SK-N-MC (cell line): ENCODE measurements around the gene ZP3.
"Not testable (repeated sequence)": the region's sequence is repeated elsewhere in the genome, so short reads cannot be mapped to it uniquely, and the experiment has no call there.

Experiments used
- DNase-seq: peaks from one replicate; pipeline ENCODE4 v3.0.0-alpha.2; 2011; ENCODE audit warnings: low read depth, low spot score
- H3K27ac ChIP-seq: fragments of 200-600 bp; sonication (generic); 2 replicates; pipeline ENCODE4 v1.5.1; 2016; ENCODE audit warnings: mixed run types
- H3K36me3 ChIP-seq: fragments of 200-600 bp; sonication (generic); 2 replicates; pipeline ENCODE4 v1.6.1; 2017; ENCODE audit warnings: antibody characterized with exemption, low read length, mixed read lengths; ENCODE audit not compliant: insufficient read depth
- H3K4me3 ChIP-seq: fragments of 200-600 bp; sonication (generic); 2 replicates; pipeline ENCODE4 v1.5.1; 2016
- H3K9ac ChIP-seq: fragments of 200-600 bp; sonication (generic); 2 replicates; pipeline ENCODE4 v1.8.0; 2017; ENCODE audit warnings: mixed run types, mixed read lengths; ENCODE audit not compliant: insufficient read length
- H3K9me3 ChIP-seq: fragments of 200-600 bp; sonication (generic); 2 replicates; pipeline ENCODE4 v1.6.1; 2017; ENCODE audit warnings: low read depth, mild to moderate bottlenecking, antibody characterized with exemption, low read length, moderate library complexity, mixed read lengths
- EZH2 ChIP-seq: fragments of 200-600 bp; sonication (generic); IDR thresholded peaks from one replicate; pipeline ENCODE4 v1.6.1; 2017; ENCODE audit warnings: antibody characterized with exemption
- FOXP2 ChIP-seq: optimal IDR thresholded peaks from 2 replicates; pipeline ENCODE3; 2011; ENCODE audit warnings: mild to moderate bottlenecking, moderate library complexity; ENCODE audit not compliant: insufficient read depth; ENCODE audit errors: extremely low read length, control extremely low read depth
- POLR2AphosphoS5 ChIP-seq: IDR thresholded peaks from 2 replicates; pipeline ENCODE4 v1.6.1; 2012; ENCODE audit warnings: mild to moderate bottlenecking, low read depth, low read length, borderline replicate concordance

The ZP3 gene

DNA sequence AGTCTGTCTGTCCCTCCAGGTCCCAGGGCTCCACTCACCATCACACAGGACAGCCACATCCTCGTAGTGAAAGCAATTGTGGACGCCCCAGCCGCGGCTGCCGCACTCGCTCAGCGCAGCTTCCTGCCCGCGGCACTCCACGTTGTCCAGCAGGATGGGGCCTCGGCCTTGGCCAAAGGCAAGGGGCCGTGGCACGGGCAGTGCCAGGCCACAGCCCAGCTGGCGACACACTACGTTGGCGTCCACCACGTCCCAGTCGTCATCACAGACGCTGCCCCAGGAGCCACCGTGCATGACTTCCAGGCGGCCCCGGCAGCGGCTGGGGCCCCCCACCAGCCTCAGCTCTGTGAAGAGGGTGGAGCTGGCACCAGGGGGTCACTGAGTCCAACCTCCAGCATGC is 24.5 kb upstream of the ZP3 start:
- DNase-seq = no peak
- H3K27ac ChIP-seq = no peak overlapping the region
- H3K36me3 ChIP-seq = no peaks in the 10 kb centered on the region
- no peak for TF ChIP-seq EZH2
- TF ChIP-seq POLR2AphosphoS5 = no peak
- no peak for TF ChIP-seq FOXP2
- H3K9ac ChIP-seq = no peak overlapping the region
- no peak overlapping the region for H3K4me3 ChIP-seq
- no peaks in the 10 kb centered on the region for H3K9me3 ChIP-seq

DNA sequence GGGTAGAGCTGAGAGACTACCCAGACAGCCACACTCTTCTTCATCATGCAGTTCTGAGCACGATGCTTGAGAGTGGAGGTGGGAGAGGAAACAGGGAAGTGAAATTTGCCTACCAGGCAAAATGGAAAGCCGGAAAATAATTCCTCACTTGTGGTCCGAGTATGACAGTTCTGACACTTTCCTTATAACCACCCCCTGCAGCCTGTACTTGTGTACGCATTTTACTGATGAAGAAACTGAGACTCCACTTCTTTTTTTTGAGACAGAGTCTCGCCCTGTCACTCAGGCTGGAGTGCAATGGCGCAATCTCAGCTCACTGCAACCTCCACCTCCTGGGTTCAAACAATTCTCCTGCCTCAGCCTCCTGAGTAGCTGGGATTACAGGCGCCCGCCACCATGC is 21.7 kb upstream of the ZP3 start:
- not testable (repeated sequence) for H3K4me3 ChIP-seq, H3K27ac ChIP-seq, H3K9me3 ChIP-seq, H3K9ac ChIP-seq, H3K36me3 ChIP-seq, DNase-seq

DNA sequence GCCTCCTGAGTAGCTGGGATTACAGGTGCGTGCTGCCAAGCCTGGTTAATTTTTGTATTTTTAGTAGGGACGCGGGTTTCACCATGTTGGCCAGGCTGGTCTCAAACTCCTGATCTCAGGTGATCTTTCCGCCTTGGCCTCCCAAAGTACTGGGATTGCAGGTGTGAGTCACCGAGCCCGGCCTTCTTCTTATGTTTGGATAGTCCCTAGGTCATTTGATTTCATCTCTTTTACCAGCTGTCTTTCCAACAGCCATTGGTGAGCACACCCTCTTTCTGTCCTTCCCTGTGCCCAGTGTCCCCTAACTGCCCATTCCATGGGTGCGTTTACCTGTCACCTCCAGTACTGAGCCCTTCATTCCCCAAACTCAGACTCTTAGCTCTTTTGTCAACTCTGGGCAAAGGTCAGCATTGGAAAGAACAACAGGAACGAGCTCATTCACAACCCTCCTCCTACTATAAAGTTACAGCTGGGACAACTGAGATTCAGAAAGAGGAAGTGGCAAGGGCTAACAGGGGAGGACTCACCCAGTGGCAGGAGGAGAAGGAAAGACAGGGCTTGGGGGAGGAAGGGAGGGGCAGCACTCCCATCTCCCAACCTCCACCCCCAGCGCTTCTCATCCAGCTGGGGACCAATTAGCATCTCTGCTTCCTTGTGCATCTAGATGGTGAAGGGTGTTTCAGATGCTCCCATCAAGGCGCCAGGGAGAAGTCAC is 20.8 kb upstream of the ZP3 start:
- Histone ChIP-seq H3K4me3 (no peak overlapping the region), H3K9me3 (no peaks in the 10 kb centered on the region), H3K27ac (no peak overlapping the region), H3K9ac (no peak overlapping the region), H3K36me3 (no peaks in the 10 kb centered on the region)
- TF ChIP-seq FOXP2 = no peak
- no peak for TF ChIP-seq POLR2AphosphoS5
- TF ChIP-seq EZH2 = no peak
- no peak for DNase-seq

DNA sequence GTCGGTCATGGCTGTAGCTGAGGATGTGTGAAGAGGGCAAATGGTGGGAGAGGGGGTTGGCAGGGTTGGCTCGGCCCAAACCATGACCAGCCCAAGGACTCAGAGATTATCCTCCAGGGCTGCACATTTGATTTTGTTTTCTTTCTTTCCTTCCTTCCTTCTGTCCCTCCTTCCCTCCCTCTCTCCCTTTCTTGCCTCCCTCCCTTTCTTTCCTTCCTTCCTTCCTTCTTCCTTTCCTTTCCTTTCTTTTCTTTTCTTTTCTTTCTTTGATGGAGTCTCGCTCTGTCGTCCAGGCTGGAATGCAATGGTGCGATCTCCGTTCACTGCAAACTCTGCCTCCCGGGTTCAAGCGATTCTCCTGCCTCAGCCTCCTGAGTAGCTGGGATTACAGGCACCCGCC is 19.0 kb upstream of the ZP3 start:
- no peak overlapping the region for H3K4me3 ChIP-seq
- no peak for TF ChIP-seq EZH2
- no peak for TF ChIP-seq FOXP2
- no peak for TF ChIP-seq POLR2AphosphoS5
- H3K9me3 ChIP-seq = no peaks in the 10 kb centered on the region
- no peak for DNase-seq
- no peak overlapping the region for H3K27ac ChIP-seq
- H3K9ac ChIP-seq = no peak overlapping the region
- H3K36me3 ChIP-seq = no peaks in the 10 kb centered on the region

DNA sequence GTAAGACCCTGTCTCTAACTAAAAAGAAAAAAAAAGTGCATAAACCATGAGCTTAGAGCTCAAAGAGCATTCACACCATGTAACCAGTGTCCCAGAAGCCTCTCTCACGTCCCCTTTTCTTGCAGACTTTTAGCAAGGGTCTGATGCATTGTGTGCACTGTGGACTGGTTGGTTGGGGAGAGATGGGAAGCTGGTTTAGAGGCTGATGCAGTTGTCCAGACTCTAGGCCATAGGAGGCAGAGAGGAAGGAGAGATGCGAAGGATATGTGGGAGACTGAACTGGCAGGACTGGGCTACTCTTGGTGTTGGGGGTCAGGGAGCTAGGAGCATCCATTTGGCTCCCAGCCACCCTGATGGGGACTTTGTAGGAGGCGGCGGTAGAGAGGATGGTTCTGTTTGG is 17.0 kb upstream of the ZP3 start:
- Histone ChIP-seq H3K27ac (no peak overlapping the region), H3K4me3 (no peak overlapping the region), H3K9me3 (no peaks in the 10 kb centered on the region), H3K9ac (no peak overlapping the region), H3K36me3 (no peaks in the 10 kb centered on the region)
- TF ChIP-seq POLR2AphosphoS5 (no peak), FOXP2 (no peak), EZH2 (no peak)
- DNase-seq = no peak

DNA sequence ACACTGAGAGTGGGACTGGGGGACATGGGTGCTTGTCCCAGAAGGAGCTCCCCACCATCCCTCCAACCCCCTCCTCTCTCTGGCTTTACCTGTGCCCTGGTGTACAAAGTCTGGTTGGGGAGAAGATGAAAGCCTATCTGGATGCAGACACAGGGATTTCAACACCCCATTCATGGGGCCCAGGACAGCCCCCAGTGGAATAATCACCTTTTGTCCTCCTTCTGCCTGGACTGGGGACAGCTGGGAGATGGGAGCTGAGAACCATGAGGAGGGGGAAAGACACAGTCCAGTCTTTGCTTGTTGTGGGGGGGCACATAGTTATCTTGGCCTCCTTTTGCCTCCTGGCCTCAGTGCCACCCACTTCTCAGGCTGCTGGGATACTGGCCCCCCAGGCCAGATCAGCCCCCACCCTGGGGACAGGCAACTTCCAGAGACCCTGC is 16.6 kb upstream of the ZP3 start:
- DNase-seq = no peak
- H3K9ac ChIP-seq = no peak overlapping the region
- no peak overlapping the region for H3K27ac ChIP-seq
- H3K4me3 ChIP-seq = no peak overlapping the region
- no peak for TF ChIP-seq FOXP2
- no peak for TF ChIP-seq POLR2AphosphoS5
- no peak for TF ChIP-seq EZH2
- H3K9me3 ChIP-seq = no peaks in the 10 kb centered on the region
- no peaks in the 10 kb centered on the region for H3K36me3 ChIP-seq

DNA sequence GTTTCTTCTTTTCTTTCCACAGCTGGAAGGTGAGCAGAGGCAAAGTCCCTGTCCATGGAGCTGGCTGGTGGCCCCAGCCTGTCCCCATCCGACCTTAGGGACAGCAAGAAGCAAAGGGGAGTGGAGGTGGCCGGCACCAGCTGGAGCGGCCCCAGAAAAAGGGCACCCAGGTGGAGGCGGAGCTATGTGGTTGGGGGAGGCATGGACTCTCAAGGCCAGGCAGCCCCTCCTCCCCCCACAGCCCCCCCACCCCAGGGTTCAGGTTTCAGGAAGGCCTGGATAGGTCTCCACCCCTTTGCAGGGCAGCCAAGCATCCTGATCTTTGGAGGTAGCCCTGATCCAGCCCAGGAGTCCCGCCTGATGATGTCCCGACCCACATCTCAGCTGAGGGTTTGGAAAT is 15.2 kb upstream of the ZP3 start, which contains the start of gene SSC4D:
Gene SSC4D (minus strand): TSS at position 161 of the 400 bp plus-strand sequence. CDS start 5,258 bp downstream, outside the sequence.
- no peak for DNase-seq
- no peaks in the 10 kb centered on the region for H3K36me3 ChIP-seq
- H3K9me3 ChIP-seq = no peaks in the 10 kb centered on the region
- no peak within 1 kb of the TSS for H3K9ac ChIP-seq
- TF ChIP-seq FOXP2 = no peak
- no peak for TF ChIP-seq POLR2AphosphoS5
- H3K27ac ChIP-seq = no peak within 1 kb of the TSS
- no peak within 1 kb of the TSS for H3K4me3 ChIP-seq

DNA sequence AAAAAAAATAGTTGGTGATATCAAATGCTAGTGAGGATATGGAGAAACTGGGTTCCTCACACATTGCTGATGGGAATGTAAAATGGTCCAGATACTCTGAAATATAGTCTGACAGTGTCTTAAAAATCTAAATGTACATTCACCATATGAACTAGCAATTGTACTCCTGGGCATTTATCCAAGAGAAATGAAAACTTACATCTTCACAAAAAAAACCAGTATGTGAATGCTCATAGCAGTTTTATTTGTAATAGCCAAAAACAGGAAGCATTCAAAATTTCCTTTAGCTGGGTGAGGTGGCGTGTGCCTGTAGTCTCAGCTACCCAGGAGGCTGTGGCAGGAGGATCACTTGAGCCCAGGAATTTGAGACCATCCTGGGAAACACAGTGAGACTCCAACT is 13.1 kb upstream of the ZP3 start:
- H3K27ac ChIP-seq = no peak overlapping the region
- H3K9ac ChIP-seq = no peak overlapping the region
- H3K36me3 ChIP-seq = no peaks in the 10 kb centered on the region
- no peak overlapping the region for H3K4me3 ChIP-seq
- DNase-seq = no peak
- TF ChIP-seq POLR2AphosphoS5 (no peak), FOXP2 (no peak), EZH2 (no peak)
- no peaks in the 10 kb centered on the region for H3K9me3 ChIP-seq

DNA sequence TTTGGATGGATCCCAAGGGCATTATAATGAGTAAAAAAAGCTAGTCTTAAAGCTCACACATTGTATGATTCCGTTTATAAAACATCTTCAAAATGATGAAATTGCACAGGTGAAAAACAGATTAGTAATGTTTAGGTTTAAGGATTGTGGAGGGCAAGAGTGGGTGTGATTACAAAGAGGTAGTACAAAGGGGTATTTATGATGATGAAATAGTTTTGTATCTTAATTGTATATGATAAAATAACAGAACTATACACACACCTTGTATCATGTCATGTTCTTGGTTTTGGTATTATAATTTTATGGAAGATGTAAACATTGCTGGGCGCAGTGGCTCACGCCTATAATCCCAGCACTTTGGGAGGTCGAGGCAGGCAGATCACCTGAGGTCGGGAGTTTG is 12.5 kb upstream of the ZP3 start:
- no peak overlapping the region for H3K27ac ChIP-seq
- H3K36me3 ChIP-seq = no peaks in the 10 kb centered on the region
- no peaks in the 10 kb centered on the region for H3K9me3 ChIP-seq
- H3K4me3 ChIP-seq = no peak overlapping the region
- no peak for DNase-seq
- H3K9ac ChIP-seq = no peak overlapping the region
- TF ChIP-seq FOXP2 = no peak
- TF ChIP-seq EZH2 = no peak
- TF ChIP-seq POLR2AphosphoS5 = no peak

DNA sequence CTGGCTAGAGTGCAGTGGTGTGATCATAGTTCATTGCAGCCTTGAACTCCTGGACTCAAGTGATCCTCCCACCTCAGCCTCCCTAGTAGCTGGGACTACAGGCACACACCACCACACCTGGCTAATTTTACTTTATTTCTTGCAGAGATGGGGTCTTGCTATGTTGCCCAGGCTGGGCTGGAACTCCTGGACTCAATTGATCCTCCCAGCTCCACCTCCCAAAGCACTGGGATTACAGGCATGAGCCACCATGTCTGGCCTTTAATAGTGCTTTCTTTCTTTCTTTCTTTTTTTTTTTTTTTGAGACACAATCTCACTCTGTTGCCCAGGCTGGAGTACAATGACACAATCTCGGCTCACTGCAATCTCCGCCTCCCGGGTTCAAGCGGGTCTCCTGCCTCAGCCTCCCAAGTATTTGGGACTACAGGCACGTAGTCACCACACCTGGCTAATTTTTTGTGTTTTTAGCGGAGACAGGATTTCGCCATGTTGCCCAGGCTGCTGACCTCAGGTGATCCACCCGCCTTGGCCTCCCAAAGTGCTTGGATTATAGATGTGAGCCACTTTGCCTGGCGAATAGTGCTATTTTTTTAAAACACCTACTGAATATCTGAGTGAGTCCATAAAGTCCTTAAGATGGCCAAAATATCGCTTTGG is 7.0 kb upstream of the ZP3 start:
- H3K9me3 ChIP-seq, H3K9ac ChIP-seq, H3K27ac ChIP-seq, DNase-seq, H3K4me3 ChIP-seq, H3K36me3 ChIP-seq: not testable (repeated sequence)

DNA sequence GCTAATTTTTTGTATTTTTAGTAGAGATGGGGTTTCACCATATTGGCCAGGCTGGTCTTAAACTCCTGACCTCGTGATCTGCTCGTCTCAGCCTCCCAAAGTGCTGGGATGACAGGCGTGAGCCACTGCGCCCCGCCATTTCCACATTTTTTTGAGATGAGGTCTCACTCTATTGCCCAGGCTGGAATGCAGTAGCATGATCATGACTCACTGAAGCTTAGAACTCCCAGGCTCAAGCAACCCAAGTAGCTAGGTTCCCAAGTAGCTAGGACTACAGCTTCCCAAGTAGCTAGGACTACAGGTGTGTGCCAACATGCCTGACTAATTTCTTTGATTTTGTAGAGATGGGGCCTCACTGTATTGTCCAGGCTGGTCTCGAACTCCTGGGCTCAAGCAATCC is 3.7 kb upstream of the ZP3 start:
- H3K27ac ChIP-seq, H3K36me3 ChIP-seq, DNase-seq, H3K4me3 ChIP-seq, H3K9ac ChIP-seq, H3K9me3 ChIP-seq: not testable (repeated sequence)
